SU-DHL-6 (cell line): Measurements from ENCODE around the gene ADD1.

ENCODE experiments used
- CTCF ChIP-seq: fragments of 200-600 bp; sonication (generic); IDR thresholded peaks from one replicate; pipeline ENCODE4 v1.5.1; 2017; ENCODE audit warnings: antibody characterized with exemption, mild to moderate bottlenecking, low read length, moderate library complexity; ENCODE audit not compliant: insufficient read depth, poor library complexity, severe bottlenecking
- EZH2phosphoT487 ChIP-seq: fragments of 200-600 bp; sonication (generic), shearing (Covaris generic); conservative IDR thresholded peaks from 2 replicates; pipeline ENCODE4 v1.6.1; 2018; ENCODE audit warnings: mild to moderate bottlenecking, antibody characterized with exemption, low read length, moderate library complexity, mixed read lengths

GRCh38 chr4:2936773-2937145, 93.1 kb downstream of the ADD1 start:
- TF ChIP-seq CTCF (no peak), EZH2phosphoT487 (no peak)
